Endometrium (tissue), 2 donors: Measurements from ENCODE around the gene MBNL2.
A peak's percentile ranks its signal among the peaks of the same experiment; 100 is the strongest.

Experiments
- FAIRE-seq: peaks from 2 replicates; lab custom pipeline; 2012; peaks lifted over from hg19 to GRCh38; lab: Jason Lieb, UNC
- donor health status: control.
- donor health status: control.

The MBNL2 gene

GRCh38 chr13:97301382-97302095, 79.4 kb downstream of the MBNL2 start:
- no peak for FAIRE-seq

DNA sequence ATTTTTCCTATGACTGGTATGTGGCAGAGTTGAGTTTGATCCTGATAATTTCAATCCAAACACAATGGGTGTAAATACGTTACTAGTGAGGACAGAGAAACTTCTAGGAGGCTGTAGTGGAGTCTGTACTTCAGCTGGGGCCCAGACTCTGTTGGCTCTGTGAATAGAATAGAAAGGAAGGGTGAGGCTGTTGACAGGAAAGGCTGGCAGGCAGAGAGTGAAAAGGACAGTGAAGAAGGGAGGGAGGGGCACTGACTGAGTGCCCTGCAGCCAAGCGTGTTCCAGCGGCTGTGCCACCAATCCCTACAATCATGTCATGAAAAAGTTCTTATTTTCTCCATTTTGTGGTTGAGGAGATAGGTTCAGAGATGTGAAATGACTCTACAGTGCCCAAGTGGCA, 80.5 kb downstream of the MBNL2 start:
- FAIRE-seq, result no peak

GRCh38 chr13:97306106-97306505, 84.0 kb downstream of the MBNL2 start:
- FAIRE-seq, result no peak

DNA sequence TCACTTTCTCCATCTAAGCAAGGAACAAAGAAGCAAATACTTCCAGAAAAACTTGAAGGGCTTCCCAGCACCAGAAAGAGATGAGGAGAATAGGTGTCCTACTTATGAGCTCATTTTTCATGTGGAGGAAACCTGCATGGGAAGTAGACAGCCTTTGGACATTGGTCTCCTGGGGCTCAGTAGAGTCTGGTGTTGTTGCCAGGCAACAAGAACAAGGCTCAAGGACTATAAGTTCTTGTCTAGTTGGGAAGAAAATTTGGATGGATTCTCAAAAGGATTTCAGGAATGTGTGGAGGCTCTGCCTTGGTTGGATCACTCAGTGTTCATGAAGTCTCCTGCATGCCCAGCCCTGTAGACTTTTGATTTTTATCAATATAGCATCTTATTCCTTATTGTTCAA, 84.5 kb downstream of the MBNL2 start:
- FAIRE-seq, result no peak

DNA sequence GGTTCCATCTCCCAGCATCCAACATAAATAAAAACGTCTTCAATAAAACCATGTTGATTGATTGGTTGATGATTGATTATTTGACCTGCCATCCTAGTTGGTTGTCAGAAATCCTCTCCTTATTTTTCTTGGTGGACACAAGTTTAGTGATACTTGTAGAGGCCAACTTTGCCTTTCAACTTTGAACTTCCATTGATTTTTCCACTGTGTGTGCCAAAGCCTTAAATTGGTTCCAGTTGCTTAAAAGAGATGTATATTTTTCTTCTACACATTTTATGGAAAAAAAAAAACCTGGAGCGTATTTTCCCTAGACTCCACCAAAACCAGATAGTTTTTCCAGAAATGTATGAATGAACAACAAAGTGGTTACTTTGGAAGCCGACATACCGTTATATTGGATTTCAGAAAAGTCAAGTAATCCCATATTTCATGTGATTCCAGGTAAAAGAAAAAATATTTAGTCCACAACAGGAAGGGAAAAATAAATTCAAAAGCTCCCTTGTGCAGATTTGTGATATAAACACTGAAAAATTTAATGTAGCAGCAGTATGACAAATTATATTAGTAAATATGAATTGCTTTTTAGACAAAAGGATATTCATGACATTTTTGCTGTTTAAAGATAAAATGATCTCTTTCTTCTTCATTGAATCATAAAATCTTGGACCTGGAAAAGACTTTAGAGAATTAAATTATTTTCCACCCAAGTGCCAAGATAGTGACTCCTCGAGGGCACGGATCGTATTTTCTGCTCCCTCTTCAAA, 85.2 kb downstream of the MBNL2 start:
- no peak for FAIRE-seq

DNA sequence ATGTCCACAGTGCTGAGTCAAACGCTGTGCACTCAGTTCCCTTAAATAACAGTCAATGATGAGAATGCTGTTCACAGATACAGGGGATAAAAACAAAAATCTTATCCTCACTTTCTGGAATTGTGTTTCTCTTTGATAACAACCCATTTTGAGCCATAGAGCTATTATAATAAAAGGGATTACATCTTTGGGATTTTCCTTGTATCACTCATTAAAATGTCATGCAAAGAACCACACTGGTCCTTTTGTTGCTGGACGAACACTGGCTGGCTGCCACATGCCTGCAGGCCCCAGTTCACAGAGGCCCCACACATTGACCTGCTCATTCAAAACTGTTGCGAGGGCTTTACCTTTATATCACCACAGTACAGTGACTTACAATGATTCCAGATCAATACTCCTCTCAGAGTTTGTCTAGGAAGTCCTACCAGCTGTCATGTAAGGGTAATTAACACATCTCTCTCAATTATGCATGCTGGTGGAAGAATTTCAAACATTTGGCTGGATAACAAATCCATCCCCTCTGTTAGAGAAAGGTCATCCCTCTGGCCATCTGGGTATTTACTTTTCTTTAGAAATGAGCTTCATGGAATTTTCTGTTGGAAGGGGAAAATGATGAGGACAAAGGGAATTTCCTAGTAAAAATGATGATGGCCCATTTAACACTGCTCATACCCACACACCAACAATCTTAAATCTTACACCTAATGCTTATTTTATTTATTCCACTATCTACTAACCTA, 85.9 kb downstream of the MBNL2 start:
- FAIRE-seq, result peak; percentile 66

GRCh38 chr13:97308735-97309429, 86.7 kb downstream of the MBNL2 start:
- no peak for FAIRE-seq

DNA sequence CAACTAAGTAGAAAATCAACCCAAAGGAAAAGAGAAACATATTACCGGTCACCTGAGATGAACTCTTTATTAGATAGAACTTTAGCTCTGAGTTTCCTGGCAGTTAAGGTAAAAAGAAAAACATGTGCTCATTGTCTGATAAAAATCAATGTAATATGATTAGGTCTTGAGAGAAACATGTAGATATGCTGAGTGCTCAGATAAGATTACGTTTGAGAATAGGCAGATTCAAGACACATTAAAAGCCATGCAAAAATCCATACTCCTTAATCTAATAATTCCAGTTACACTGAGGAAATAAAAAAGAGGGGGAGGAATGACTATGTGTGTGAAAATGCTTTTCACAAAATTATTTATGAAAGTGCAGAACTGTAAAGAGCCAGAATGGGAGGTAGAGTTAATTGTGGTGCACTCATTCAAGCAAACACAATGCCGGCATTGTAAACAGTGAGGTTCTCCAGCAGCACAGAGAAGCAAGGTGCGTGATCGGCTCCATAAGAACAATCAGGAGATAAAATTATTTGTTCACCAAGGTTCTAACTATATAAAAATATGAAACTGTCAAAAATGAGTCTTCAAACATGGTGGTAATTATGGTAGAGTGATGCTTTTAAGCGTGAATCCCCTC, 88.8 kb downstream of the MBNL2 start:
- no peak for FAIRE-seq

DNA sequence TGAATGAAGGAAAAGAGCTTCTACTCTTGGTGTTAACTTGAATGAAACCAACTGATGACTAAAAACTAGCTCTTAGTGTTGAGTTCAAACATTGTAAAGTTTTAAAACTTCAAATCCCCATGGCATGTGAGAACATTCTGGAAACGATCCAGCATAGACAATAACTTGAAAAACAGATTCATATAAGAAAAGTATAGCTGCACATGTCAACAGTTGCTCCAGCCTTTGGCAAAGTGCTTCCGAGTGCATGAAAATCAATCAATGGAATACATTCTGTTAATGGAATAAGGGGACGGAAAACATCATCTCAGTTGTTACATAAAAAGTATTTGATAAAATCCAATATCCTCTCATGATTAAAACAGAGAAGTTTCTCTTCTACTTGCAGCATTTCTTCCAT, 89.8 kb downstream of the MBNL2 start:
- FAIRE-seq, result no peak

DNA sequence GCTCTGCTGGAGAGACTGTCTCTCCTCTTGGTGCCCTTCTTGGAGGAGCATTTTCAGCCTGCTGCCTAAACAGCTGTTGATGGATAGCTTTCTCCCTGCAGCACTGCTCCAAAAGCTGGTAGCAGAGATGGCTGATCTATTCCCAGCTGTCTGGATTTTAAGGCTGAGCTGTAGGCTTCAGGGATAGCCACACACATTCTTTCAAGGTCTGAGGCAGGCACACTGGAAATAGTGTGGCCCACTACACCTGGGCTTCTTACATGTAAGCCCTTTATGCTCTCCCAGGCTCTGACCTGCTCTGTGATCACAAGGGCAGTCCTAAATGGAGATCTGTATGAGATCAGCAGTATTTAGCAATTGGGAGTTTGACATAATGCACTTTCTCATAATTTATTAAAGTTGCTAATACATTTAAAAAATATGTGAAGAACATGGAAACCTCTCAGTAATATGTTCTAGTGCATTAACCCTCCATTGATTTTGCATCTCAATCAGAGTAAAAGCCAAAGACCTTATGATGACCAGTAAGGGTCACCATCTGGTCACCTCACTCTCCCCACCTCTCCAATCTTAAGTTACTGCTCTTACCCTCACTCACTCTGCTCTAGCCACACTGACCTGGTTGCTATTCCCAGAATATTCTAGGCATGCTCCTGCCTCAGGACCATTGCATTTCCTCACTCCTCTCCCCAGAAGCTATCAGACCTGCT, 91.6 kb downstream of the MBNL2 start:
- no peak for FAIRE-seq

GRCh38 chr13:97316390-97316789, 94.3 kb downstream of the MBNL2 start:
- FAIRE-seq, result no peak

GRCh38 chr13:97317933-97318332, 95.8 kb downstream of the MBNL2 start:
- no peak for FAIRE-seq

- no peak for FAIRE-seq
These were observed 96.4 kb downstream of the MBNL2 start for GRCh38 chr13:97318532-97318931.

DNA sequence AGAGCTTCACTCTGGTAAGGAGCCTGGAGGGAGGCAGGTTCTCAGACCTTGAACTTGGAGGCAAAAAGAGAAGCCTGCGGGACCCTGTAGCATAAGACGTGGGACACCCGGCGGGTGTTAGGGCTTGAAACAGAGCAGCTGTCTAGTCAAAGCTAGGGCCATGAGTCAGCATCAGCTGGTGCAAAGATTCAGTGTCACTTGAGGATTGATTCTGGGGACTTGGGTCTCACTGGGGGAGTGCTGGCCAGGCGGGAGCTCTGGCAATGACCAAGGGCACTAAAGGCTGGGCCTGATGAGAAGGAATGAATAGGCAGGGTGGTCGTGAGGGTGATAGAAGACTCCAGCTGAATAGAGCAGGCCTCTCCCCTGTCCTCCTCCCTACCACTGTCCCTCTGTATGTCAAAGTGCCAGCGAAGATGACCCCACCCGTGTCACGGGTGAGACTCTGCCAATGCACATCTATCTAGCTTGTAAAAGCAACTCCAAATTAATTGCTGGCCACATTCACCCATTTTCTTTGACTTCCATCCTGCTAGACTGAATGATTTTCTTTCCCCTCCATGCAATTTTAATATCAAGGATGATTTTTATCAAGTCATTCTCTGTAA, 97.1 kb downstream of the MBNL2 start:
- no peak for FAIRE-seq

DNA sequence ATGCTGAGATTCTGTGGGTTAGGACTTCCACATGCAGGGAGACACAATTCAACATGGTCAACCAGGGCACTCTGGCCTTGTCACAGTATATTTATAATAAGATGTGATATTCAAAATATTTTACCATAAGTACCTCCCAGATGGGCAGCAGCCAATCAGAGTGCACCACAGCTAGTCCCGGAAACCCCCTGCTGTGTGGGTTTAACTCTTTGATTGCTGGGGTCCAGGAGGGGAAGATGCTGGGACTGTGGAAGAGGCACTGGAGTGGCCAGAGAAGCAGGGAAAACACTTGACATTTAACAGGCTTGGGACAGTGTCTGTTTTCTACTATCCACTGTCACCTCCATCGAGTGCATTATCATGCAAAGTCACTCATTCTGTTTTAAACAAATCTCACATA, 99.0 kb downstream of the MBNL2 start:
- FAIRE-seq, result no peak

DNA sequence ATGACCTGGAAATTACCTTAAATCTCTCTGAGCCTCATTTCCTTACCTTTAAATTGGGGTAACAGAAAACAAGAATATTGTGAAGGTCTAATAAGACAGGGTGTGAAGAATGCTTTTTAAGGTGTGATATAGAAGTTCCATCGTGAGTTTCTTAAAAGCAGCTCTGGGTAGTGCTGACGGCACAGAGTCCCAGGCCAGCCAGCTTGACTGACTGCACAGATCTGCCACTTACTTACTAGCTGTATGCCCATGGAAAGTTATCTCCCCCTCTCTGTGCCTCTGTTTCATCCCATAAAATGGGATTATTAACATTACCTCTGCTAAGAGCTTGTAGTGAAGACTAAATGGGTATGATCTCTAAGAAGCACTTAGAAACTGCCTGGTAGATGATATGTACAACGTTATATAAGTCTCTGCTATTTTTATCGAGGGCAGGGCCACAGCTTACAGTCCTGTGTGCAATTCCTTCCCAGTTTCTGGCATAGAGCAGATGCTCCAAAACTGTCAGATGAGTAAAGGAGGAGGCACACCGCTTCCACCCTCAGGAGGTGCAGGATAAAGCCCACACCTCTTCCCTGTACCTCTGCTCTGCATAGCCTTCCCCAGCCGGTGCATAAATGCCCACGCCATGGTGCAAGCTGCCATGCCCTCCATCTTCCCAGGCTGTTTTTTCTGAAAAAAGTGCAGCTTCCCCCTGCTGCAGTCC, 99.6 kb downstream of the MBNL2 start:
- FAIRE-seq, result no peak

DNA sequence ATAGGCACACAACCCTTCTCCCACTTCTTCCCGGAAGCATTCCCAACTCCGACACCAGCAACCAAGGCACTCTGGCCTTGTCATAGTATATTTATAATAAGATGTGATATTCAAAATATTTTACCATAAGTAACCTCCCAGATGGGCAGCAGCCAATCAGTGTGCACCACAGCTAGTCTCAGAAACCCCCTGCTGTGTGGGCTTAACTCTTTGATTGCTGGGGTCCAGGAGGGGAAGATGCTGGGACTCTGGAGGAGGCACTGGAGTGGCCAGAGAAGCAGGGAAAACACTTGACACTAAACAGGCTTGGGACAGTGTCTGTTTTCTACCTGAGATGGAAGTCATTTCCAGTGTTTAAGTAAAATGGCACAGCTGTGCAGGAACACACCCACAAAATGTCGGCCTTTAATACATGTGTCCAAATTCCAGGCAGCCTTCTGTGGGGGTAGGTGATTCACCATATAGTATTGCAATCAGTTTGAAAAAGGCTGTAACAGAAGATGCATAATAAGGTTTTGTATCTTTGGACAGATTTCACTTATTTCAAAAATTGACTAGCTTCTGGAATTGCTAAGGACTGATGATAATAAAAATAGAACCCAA, 100.7 kb downstream of the MBNL2 start:
- no peak for FAIRE-seq

DNA sequence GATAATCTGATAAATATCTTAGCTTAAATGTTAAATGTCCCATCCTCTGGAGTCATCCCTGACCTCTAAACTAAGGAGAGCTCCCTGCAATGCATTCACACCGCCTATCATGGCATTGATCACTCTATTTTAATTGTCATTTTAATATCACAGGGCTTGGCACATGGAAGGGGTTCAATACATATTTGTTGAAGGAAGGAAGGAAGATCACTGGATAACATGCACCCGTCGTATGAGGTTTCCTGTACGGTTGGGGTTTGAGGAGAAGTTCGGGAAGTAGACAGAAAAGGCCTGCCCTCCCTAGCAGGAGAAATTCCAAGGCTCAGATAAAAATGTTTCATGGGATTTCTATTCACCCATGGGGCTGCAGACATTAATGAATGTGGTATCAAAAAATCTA, 102.0 kb downstream of the MBNL2 start:
- no peak for FAIRE-seq

DNA sequence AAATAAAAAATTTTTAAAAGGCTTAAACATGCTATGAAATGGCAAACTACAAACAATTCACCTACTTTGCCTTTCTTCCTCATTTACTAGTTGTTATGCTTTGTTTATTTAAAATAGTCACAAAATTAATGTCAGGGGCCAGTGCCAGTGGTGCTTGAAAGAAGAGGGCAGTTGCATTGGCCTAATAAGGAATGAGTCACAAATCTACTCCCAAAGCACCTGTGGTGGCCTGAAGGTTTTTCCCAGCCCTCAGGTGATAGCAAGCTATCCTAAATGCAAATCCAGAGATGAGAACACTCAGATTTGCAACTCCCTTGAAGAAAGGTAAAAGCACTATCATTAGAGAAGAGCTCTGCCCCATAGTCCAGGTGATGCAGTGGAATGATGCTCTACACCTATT, 103.6 kb downstream of the MBNL2 start:
- FAIRE-seq, result no peak

GRCh38 chr13:97327086-97327485, 105.0 kb downstream of the MBNL2 start:
- no peak for FAIRE-seq
